ENCODE results near the gene ZNF778.

DNA sequence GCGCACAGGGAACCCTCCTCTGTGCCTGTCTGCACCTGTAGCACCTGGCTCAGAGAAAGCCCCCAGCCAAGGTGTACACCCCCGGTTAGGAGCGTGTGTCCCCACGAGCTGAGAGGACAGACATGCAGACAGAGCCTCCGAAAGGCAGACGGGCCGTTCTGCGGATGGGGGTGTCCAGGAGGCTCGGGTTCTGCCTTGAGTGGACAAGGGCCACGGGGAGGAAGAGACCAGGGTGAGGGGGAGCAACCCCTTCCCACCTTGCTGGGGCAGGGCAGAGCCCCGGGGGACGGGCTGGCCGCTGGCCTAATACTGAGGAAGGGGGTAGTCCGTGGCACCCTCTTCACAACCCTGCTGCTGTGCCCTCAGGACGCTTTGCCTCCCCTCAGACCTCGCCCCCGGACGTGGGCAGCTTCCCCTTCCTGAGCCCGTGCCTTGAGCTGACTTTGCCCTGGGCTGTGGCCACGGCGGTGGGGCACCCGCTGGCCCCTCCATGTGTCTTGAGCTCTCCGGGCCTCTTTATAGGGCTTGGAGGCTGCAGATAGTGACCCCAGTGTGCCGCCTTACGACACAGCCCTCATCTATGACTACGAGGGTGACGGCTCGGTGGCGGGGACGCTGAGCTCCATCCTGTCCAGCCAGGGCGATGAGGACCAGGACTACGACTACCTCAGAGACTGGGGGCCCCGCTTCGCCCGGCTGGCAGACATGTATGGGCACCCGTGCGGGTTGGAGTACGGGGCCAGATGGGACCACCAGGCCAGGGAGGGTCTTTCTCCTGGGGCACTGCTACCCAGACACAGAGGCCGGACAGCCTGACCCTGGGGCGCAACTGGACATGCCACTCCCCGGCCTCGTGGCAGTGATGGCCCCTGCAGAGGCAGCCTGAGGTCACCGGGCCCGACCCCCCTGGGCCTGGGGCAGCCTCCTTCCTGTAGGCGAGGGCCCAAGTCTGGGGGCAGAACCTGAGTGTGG, 22.9 kb upstream of the ZNF778 start:
- TF ChIP-seq SPI1 (IDR thresholded peaks at IDR 0.05; ENCODE audit: low read depth, low read length) = no peak
- no peak for TF ChIP-seq POLR2A (IDR thresholded peaks at IDR 0.05; ENCODE audit: low read depth, low read length)
